KOPT-K1 (cell line): Measurements from ENCODE around the gene MRPS12.
"Not testable (repeated sequence)": the region's sequence is repeated elsewhere in the genome, so short reads cannot be mapped to it uniquely, and the experiment has no call there.

Experiments used
- H3K27ac ChIP-seq: fragments of 200-600 bp; sonication (generic); 2 replicates; pipeline ENCODE4 v1.5.1; 2016; ENCODE audit warnings: antibody characterized with exemption, mild to moderate bottlenecking, low read depth, low read length; ENCODE audit not compliant: poor library complexity, severe bottlenecking
- H3K36me3 ChIP-seq: fragments of 200-600 bp; sonication (generic); 2 replicates; pipeline ENCODE4 v1.5.1; 2017; ENCODE audit warnings: antibody characterized with exemption, mild to moderate bottlenecking, low read length, moderate library complexity; ENCODE audit not compliant: insufficient read depth
- H3K9me3 ChIP-seq: fragments of 200-600 bp; sonication (generic); 2 replicates; pipeline ENCODE4 v1.5.1; 2017; ENCODE audit warnings: antibody characterized with exemption, low read length, mild to moderate bottlenecking; ENCODE audit not compliant: insufficient read depth, poor library complexity, severe bottlenecking

Gene MRPS12

GRCh38 chr19:38918526-38918925 lies 12.2 kb upstream of the MRPS12 start:
- Histone ChIP-seq H3K27ac (no peak overlapping the region), H3K9me3 (no peaks in the 10 kb centered on the region), H3K36me3 (peaks cover 23% of the 10 kb centered on the region; the same call in 1 of the 2 replicates)

DNA sequence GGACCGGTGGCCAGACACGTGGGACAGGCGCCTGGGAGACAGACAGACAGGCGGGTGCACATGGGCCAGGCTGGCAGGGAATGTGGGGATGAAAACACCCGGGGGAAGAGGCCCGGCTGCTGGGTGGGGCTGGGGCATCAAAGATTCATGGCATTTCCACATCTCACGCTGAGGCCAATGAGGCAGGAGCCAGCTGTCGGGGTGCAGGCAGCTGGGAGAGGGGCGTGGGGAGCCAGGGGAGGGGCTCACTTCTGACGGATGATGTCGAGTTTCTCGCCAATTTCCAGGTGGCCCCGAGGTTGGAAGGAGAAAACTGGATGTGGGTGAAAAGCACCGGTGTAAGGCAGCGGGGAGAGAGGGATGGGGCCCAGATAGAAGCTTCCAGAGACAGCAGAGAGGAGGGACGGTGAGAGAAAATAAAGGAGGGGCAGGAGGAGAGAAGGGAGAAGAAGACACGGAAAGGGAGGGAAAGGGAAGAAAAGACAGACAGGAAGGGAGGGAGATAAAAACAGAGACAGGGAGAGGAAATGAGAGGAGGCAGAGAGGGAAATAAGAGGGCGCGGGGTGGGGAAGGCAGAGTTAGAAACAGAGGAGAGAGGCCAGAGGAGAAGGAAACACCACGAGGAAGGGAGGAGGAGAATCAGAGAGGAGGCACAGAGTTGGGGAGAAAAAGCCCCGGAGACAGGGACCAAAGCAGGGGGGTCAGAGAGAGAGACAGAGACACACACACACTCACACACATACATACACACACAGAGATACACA lies 10.7 kb upstream of the MRPS12 start:
- H3K36me3 ChIP-seq = peaks cover 35% of the 10 kb centered on the region
- H3K27ac ChIP-seq = no peak overlapping the region
- no peaks in the 10 kb centered on the region for H3K9me3 ChIP-seq

- Histone ChIP-seq H3K27ac (no peak overlapping the region), H3K9me3 (no peaks in the 10 kb centered on the region), H3K36me3 (peaks cover 43% of the 10 kb centered on the region)
These were observed 9.9 kb upstream of the MRPS12 start for GRCh38 chr19:38920602-38921419.

DNA sequence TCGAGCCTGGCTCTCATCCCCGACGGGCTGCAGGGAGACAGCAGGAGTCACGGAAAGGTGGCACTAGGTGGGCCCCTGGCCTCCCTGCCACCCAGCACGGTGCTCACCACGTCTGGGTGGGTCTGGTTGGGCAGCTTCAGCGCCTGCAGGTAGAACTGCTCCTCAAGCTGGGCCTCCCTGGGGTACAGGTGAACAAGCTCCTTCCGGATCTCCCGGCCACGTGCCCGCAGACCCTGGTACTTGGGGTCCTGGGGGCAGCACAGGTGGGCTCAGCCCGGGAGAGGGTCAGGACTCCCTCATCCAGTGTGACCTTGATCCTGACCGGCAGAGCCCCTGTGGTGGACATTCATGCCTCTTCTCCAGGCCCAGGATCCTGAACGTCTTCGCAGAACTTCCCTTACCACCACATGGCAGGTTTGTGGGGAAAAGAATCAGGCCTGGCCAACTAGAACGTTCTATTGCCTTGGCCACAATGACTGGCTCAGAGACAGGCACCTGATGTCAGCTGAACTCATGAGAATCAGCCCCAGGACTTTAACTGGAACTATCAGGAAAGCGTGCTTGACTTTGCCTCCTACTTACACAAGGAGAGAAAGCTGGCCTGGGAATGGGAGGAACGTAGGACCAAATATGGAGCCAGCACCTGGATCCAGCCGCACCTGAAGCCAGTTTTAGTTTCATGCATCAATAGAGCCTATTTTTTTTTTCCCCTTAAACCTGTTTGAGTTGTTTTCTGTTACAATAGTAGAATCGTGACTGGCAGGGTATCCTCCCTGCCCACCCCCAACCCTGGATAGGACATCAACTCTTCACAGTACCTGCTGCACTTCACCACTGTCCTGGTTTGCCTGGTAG lies 9.1 kb upstream of the MRPS12 start:
- H3K27ac ChIP-seq = no peak overlapping the region
- H3K9me3 ChIP-seq = no peaks in the 10 kb centered on the region
- H3K36me3 ChIP-seq = peaks cover 48% of the 10 kb centered on the region

DNA sequence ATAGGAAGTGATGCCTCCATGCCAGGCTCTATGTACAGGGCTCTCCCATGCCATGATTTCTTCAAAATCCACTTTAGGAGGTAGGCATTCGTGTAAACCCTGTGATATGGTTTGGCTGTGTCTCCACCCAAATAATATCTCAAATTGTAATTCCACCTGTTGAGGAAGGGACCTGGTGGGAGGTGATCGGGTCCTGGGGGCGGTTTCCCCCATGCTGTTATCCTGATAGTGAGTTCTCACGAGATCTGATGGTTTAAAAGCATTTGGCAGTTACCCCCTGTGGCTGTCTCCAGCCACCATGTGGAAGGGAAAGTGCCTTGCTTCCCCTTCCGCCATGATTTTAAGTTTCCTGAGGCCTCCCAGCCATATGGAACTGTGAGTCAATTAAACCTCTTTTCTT lies 8.3 kb upstream of the MRPS12 start:
- H3K36me3 ChIP-seq = peaks cover 48% of the 10 kb centered on the region
- H3K9me3 ChIP-seq = no peaks in the 10 kb centered on the region
- no peak overlapping the region for H3K27ac ChIP-seq

- H3K9me3 ChIP-seq = no peaks in the 10 kb centered on the region
- H3K36me3 ChIP-seq = peaks cover 42% of the 10 kb centered on the region
- H3K27ac ChIP-seq = no peak overlapping the region
These were observed 6.4 kb upstream of the MRPS12 start for GRCh38 chr19:38924388-38924787.

DNA sequence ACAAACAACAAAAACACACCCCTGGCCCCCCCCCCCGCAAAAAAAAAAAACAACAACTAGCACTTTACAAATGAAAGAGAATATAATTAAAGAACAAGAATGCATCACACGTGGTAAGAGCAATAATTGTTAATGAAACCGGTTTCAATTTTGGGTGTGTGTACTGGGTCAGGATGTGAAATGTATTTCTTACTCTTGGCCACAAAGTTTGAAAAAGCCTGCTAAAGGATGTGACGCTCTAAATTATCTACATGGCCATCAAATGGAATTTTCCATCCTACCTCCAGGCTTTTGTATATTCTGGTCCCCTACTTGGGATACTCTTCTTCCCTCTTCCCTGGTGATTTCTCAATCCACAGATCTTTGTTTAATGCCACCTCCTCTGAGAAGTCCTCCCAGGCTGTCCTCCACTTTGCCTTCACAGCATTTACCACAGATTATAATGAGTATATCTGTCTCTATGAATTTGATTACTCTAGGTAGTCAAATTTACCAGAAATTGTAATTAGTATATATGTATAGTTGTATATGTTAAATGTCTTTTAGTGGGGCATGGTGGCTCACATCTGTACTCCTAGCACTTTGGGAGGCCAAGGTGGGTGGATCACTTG lies 2.2 kb upstream of the MRPS12 start:
- H3K36me3 ChIP-seq = peaks cover 40% of the 10 kb centered on the region
- H3K9me3 ChIP-seq = no peaks in the 10 kb centered on the region
- no peak overlapping the region for H3K27ac ChIP-seq

DNA sequence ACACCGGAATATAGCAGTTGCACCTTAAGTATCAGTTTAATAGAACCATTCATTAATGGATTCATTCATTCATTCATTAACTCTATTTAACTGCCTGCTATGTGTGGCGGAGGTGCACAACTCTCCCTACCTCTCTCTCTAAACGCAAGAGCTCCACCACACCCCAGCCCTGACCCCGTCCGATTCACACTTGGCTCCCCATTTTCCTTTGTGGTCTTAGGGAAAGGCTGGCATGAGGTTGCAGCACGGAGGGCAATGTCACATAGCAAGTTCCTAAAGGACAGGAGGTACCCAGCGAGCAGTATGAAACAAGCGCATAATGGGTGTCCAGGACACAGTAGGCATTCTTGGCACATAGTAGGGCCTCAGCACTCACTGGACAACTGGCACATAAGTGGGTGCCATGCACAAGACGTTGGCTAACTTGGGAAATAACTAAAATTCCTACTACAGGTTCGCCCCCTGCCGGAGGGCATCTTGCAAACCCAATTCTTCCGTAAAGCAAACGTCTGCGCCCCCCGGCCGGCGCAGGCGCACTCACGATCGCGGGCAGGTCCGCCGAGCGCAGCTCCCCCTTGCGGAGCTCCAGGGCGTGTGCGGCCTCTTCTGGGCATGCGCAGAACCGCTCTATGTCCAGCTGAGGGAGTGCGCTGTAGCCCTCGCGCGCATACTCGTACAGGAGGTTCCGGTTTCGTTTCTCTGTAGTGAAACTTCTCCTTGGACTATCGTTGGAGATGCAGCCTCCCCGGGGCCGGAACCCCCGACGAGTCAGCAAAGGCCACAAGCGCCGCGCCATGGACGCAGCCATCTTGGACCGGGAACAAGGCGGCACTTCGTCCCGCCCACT lies 592 bp upstream of the MRPS12 start, which contains the start of gene SARS2:
TSS of gene SARS2 (minus strand) at position 835 of the 847 bp plus-strand sequence. CDS start at position 808, 27 bp downstream.
- Histone ChIP-seq H3K9me3 (peaks cover 12% of the 10 kb centered on the region), H3K36me3 (peaks cover 42% of the 10 kb centered on the region), H3K27ac (peak within 1 kb of the TSS; percentile 76)

DNA sequence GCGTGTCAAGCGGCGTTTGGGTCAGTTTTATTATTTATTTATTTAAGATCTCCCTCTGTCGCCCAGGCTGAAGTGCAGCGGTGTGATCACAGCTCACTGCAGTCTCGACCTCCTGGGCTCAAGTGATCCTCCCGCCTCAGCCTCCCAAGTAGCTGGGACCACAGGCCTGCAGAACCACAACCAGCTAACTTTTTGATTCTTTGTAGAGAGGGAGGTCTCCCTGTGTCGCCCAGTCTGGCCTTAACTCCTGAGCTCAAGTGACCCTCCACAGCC lies 713 bp downstream of the MRPS12 start:
- peak overlapping the region; percentile 76 for H3K27ac ChIP-seq
- peaks cover 18% of the 10 kb centered on the region for H3K9me3 ChIP-seq
- H3K36me3 ChIP-seq = peaks cover 31% of the 10 kb centered on the region

DNA sequence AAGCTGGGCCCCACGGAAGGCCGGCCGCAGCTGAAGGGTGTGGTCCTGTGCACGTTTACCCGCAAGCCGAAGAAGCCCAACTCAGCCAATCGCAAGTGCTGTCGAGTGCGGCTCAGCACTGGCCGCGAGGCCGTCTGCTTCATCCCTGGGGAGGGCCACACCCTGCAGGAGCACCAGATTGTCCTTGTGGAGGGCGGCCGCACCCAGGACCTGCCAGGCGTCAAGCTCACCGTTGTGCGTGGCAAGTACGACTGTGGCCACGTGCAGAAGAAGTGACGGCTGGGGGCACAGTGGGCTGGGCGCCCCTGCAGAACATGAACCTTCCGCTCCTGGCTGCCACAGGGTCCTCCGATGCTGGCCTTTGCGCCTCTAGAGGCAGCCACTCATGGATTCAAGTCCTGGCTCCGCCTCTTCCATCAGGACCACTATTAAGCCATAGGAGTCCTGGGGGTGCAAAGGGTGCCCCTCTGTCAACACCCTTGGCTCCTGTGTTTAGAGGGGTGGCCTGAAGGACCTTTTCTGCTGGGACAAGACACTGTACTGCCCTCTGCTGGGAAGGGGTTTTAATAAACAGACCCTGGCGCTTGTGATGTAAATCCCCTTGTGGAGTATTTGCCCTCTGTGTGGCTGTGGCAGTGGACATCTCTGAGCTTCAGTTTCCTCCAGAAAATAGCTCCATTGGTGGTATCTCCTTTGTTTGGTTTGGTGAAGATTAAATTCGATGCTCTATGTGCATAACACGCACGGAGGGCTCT lies 1.9 kb downstream of the MRPS12 start:
- peaks cover 31% of the 10 kb centered on the region for H3K36me3 ChIP-seq
- peaks cover 18% of the 10 kb centered on the region for H3K9me3 ChIP-seq
- no peak overlapping the region for H3K27ac ChIP-seq

- H3K9me3 ChIP-seq = peaks cover 18% of the 10 kb centered on the region
- peaks cover 31% of the 10 kb centered on the region for H3K36me3 ChIP-seq
- no peak overlapping the region for H3K27ac ChIP-seq
These were observed 2.8 kb downstream of the MRPS12 start for GRCh38 chr19:38933544-38933943.

DNA sequence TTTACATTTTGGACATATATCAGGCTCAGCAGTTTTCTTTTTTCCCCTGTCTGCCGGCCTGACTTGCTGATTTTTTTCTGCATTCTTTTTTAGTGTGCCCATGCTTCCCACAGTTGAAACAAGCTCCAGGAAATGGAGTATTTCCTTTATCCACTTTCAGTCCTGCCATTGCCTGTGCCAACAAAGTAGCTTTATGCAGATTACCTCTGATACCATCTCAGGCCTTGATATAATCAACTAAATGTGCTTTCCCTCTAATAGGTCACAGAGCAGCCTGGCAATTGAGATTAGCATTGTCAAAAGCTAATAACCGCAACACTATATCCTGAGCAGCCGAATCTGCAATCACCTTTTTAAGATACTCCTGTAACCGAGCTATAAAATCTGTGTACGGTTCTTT lies 9.2 kb downstream of the MRPS12 start:
- peaks cover 1% of the 10 kb centered on the region; the same call in 1 of the 2 replicates for H3K36me3 ChIP-seq
- no peak overlapping the region for H3K27ac ChIP-seq
- H3K9me3 ChIP-seq = peaks cover 27% of the 10 kb centered on the region

DNA sequence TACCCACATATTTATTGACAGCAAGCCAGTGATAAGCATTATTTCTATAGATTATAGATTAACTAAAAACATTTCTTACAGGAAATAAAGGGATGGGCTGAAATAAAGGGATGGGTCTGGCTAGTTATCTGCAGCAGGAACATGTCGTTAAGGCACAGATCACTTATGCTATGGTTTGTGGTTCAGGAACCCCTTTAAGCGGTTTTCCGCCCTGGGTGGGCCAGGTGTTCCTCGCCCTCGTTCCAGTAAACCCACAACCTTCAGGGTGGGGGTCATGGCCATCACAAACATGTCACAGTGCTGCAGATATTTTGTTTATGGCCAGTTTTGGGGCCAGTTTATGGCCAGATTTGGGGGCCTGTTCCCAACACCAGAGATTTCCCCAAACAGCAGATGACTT lies 10.7 kb downstream of the MRPS12 start:
- H3K27ac ChIP-seq, H3K36me3 ChIP-seq: not testable (repeated sequence)
- H3K9me3 ChIP-seq = peaks cover 20% of the 10 kb centered on the region
